ENCODE data around the gene NKD2. TPM values are rescaled to one million over a fixed set of nuclear protein-coding genes. Genes with fewer than 3 reads are reported as not detected.

NKD2 gene
- total and polyA plus RNA-seq, 8 donors: 1.8 to 13.6 (median 7.9) TPM; not detected in 2

DNA sequence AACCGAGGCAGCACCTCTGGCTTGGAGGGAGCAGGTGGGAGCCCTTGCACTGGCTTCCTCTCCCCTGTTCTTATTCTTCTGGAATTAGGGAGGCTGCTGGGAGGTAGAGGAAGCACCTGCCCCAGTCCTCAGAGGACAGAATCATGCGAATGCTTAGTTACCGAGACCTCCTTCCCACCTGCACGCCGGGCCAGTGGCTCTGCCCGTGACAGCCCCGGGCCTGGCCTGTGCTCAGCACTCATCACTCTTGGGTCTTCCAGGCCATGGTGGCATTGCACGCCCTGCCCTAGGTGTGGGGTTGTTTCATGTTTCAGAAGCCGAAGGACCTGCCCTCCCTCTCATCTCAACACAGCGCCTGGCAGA, 45.3 kb upstream of the NKD2 start:
- DNase-seq: no peak
- Histone ChIP-seq H3K9me3 (no peaks in the 10 kb centered on the region), H3K4me3 (no peak overlapping the region), H3K36me3 (no peaks in the 10 kb centered on the region), H3K27me3 (peaks cover 0 to 62% (median 0%) of the 10 kb centered on the region in 3 donors), H3K27ac (peak overlapping the region in 3 of 5 donors; percentile 25 to 50 (median 49)), H3K4me1 (peaks cover 1 to 30% (median 28%) of the 10 kb centered on the region in 4 donors)
- WGBS, 5 donors: 74 to 87% (median 79%) methylated on average over 9 to 10 of the region's 10 CpGs
- intact Hi-C loops (cut with DNase I; ENCODE audit: low total_unique reads): no loop called here
- TF ChIP-seq, protein P1, sequence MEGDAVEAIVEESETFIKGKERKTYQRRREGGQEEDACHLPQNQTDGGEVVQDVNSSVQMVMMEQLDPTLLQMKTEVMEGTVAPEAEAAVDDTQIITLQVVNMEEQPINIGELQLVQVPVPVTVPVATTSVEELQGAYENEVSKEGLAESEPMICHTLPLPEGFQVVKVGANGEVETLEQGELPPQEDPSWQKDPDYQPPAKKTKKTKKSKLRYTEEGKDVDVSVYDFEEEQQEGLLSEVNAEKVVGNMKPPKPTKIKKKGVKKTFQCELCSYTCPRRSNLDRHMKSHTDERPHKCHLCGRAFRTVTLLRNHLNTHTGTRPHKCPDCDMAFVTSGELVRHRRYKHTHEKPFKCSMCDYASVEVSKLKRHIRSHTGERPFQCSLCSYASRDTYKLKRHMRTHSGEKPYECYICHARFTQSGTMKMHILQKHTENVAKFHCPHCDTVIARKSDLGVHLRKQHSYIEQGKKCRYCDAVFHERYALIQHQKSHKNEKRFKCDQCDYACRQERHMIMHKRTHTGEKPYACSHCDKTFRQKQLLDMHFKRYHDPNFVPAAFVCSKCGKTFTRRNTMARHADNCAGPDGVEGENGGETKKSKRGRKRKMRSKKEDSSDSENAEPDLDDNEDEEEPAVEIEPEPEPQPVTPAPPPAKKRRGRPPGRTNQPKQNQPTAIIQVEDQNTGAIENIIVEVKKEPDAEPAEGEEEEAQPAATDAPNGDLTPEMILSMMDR (IDR thresholded peaks at IDR 0.05): no peak
- TF ChIP-seq POLR2A (IDR thresholded peaks at IDR 0.05): no peak
- TF ChIP-seq EP300 (IDR thresholded peaks at IDR 0.05): no peak
- TF ChIP-seq POLR2AphosphoS5 (IDR thresholded peaks at IDR 0.05): no peak

DNA sequence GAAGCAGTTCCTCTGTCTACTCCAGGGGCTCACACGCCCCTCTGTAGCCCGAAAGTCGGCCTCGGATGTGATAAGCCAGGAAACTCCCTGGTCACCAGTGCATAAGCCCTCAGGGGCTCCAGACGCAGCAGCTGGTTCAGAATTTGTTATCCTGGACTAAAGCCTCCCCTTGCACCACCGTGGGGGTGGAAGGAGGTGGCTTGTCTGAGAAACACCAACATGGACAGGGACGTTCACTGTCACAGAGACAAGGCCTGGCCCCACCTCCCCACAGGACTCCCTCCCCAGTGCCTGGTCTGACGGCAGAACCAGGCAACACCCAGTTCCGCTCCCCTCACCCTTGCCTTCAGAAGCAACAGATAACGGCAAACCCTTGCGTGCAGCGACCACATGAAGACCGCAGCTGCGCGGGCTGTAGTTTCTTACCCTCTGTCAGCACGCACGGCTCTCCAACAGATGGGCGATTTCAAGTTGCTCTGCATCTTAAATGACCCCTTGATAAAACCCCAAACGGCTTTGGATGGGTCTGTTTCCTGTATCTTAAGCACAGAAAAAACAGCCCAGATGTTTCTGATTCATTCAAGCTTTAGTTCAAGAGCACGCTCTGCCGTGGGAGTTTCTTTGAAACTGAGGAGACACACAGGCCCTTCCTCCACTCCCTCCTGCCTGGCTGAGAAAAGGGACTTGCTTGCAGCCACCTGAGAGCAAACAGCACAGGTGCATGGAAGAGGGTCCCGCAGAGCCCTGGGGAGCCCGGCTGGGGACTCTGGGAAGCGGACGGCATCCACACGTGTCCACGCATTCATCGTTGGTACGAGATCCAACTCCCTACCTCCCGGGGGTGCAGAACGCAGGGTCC, 44.7 kb upstream of the NKD2 start:
- Histone ChIP-seq H3K27ac (peak overlapping the region in 4 of 5 donors; percentile 7 to 50 (median 37)), H3K4me3 (no peak overlapping the region), H3K9me3 (no peaks in the 10 kb centered on the region), H3K27me3 (peaks cover 0 to 68% (median 0%) of the 10 kb centered on the region in 3 donors), H3K36me3 (no peaks in the 10 kb centered on the region), H3K4me1 (peaks cover 0 to 24% (median 23%) of the 10 kb centered on the region in 4 donors)
- intact Hi-C loops (cut with DNase I; ENCODE audit: low total_unique reads): no loop called here
- WGBS, 5 donors: 44 to 60% (median 51%) methylated on average over 26 to 31 of the region's 31 CpGs
- peak in 1 of 2 donors; percentile 90 for DNase-seq
- TF ChIP-seq EP300 (IDR thresholded peaks at IDR 0.05) (no peak), POLR2AphosphoS5 (IDR thresholded peaks at IDR 0.05) (peak in 1 of 3 donors; percentile 5), POLR2A (IDR thresholded peaks at IDR 0.05) (no peak)
- TF ChIP-seq, protein P1 (IDR thresholded peaks at IDR 0.05): no peak

GRCh38 chr5:964821-965220, 43.8 kb upstream of the NKD2 start:
- intact Hi-C loops (cut with DNase I; ENCODE audit: low total_unique reads): no loop called here
- no peaks in the 10 kb centered on the region for H3K9me3 ChIP-seq
- TF ChIP-seq EP300 (IDR thresholded peaks at IDR 0.05) (no peak), POLR2A (IDR thresholded peaks at IDR 0.05) (no peak), POLR2AphosphoS5 (IDR thresholded peaks at IDR 0.05) (no peak)
- TF ChIP-seq, protein P1 (IDR thresholded peaks at IDR 0.05): no peak
- no peak overlapping the region for H3K4me3 ChIP-seq
- H3K36me3 ChIP-seq: no peaks in the 10 kb centered on the region
- peak overlapping the region in 1 of 5 donors; percentile 20 for H3K27ac ChIP-seq
- peaks cover 0 to 16% (median 14%) of the 10 kb centered on the region in 4 donors for H3K4me1 ChIP-seq
- DNase-seq: no peak
- 67 to 90% (median 86%) methylated on average over 10 of the region's 10 CpGs for WGBS, 5 donors
- peaks cover 0 to 69% (median 0%) of the 10 kb centered on the region in 3 donors for H3K27me3 ChIP-seq

DNA sequence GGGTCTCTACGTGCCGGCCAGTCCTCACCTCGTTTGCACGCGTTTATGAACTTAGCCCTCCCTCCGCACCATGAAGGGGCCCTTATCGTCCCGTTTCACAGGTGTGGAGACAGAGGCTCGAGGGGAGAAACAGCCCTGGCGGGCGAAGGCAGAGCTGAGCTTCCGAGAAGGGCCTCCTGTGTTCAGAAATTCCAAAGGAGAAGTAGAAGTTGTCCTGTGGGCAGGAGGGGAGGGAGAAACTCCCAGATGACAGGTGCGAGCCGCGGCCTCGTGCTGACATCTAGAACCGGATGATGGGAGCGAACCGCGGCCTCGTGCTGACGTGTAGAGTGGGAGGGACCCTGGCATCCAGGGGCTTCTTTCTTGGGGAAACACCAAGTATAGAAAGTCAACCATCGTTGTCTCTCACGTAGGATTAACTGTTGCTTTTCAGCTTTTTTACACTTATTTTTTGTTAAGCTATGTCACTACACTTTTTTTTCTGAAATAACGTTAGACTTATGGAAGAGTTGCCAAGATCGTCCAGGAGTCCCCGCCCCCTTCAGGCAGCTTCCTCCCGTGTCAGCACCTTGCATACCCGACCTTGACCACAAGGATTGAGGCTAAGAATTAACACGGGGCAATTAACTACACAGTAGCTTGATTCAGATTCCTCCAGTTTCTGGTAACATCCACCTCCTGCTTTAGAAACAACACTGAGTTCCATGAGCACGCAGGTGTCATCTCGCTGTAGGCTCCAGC, 42.8 kb upstream of the NKD2 start:
- Histone ChIP-seq H3K36me3 (no peaks in the 10 kb centered on the region), H3K27ac (no peak overlapping the region), H3K27me3 (peaks cover 0 to 60% (median 0%) of the 10 kb centered on the region in 3 donors), H3K4me1 (peaks cover 0 to 9% (median 5%) of the 10 kb centered on the region in 4 donors), H3K4me3 (no peak overlapping the region), H3K9me3 (no peaks in the 10 kb centered on the region)
- intact Hi-C loops (cut with DNase I; ENCODE audit: low total_unique reads): no loop called here
- DNase-seq: no peak
- WGBS, 5 donors: 81 to 83% (median 82%) methylated on average over 32 of the region's 32 CpGs
- TF ChIP-seq, protein P1 (IDR thresholded peaks at IDR 0.05): no peak
- no peak for TF ChIP-seq POLR2AphosphoS5 (IDR thresholded peaks at IDR 0.05)
- TF ChIP-seq POLR2A (IDR thresholded peaks at IDR 0.05): no peak
- TF ChIP-seq EP300 (IDR thresholded peaks at IDR 0.05): no peak
